Liver (tissue), 3 donors: Measurements from ENCODE around the gene MYG1.

ENCODE experiments used
- ATF3 ChIP-seq: IDR thresholded peaks from 2 replicates; pipeline ENCODE4 v1.6.1; 2016; ENCODE audit warnings: antibody characterized with exemption
- CTCF ChIP-seq: fragments of 150-350 bp; IDR thresholded peaks from 2 replicates; pipeline ENCODE4 v1.5.1; 2017; ENCODE audit warnings: improper control_type of control experiment, low read depth, low read length; ENCODE audit not compliant: missing input control
- EGR1 ChIP-seq, 2 donors: IDR thresholded peaks; 2 replicates each; pipeline ENCODE4 v1.6.1; 2016 to 2018; ENCODE audit warnings: antibody characterized with exemption in 2 of 2, low read depth in 2 of 2
- MAX ChIP-seq: IDR thresholded peaks from 2 replicates; pipeline ENCODE4 v1.6.1; 2016; ENCODE audit warnings: antibody characterized with exemption
- YY1 ChIP-seq: IDR thresholded peaks from 2 replicates; pipeline ENCODE4 v1.6.1; 2016; ENCODE audit warnings: antibody characterized with exemption, mild to moderate bottlenecking
- donor health status: healthy.
- donor health status: healthy.

GRCh38 chr12:53277981-53278380 is 21.5 kb upstream of the MYG1 start:
- TF ChIP-seq YY1 (no peak), CTCF (no peak), ATF3 (no peak), MAX (no peak), EGR1 (IDR thresholded peaks at IDR 0.05; ENCODE audit: low read depth in 2 of 2) (no peak)
